ENCODE data around the gene SORCS2. TPM values are rescaled to one million over a fixed set of nuclear protein-coding genes. Genes with fewer than 3 reads are reported as not detected.

Gene SORCS2
- polyA plus RNA-seq, 1 donor (not counting 4 experiments of a cell fraction or from before 2014, with no cell fraction given): 0.09 TPM

- H3K4me2 ChIP-seq (ENCODE audit: control insufficient read depth, extremely low read depth, insufficient read depth, low read depth, low read length): no peak overlapping the region
- no peak overlapping the region for H3K27ac ChIP-seq (ENCODE audit: control insufficient read depth, insufficient read depth, low read length)
- H3K27me3 ChIP-seq (ENCODE audit: control insufficient read depth, extremely low read depth, insufficient read depth, low read length): peaks cover 31% of the 10 kb centered on the region
- H4K20me1 ChIP-seq (ENCODE audit: control insufficient read depth, extremely low read depth, insufficient read depth, low read length): no peaks in the 10 kb centered on the region
- no peak overlapping the region for H3K9ac ChIP-seq (ENCODE audit: control insufficient read depth, extremely low read depth, insufficient read depth, low read length)
- H3K4me3 ChIP-seq (ENCODE audit: control insufficient read depth in 2 of 3, extremely low read depth in 1 of 3, insufficient read depth in 2 of 3, low read depth in 1 of 3, low read length in 3 of 3): no peak overlapping the region
- DNase-seq (ENCODE audit: low read depth, low spot score): no peak
- FAIRE-seq: no peak
- no peaks in the 10 kb centered on the region for H3K36me3 ChIP-seq (ENCODE audit: control insufficient read depth in 2 of 2, extremely low read depth in 1 of 2, insufficient read depth in 2 of 2, low read length in 2 of 2)
- H2AFZ ChIP-seq (ENCODE audit: control insufficient read depth, low read length): no peak overlapping the region
- TF ChIP-seq CTCF (optimal IDR thresholded peaks at IDR 0.05 in 1 of 3, IDR thresholded peaks at IDR 0.05 in 1 of 3, conservative IDR thresholded peaks at IDR 0.05 in 1 of 3; ENCODE audit: extremely low read depth in 1 of 3, insufficient read depth in 2 of 3, low read length in 3 of 3): no peak
- no peak for TF ChIP-seq EZH2 (IDR thresholded peaks at IDR 0.05; ENCODE audit: low read length)
- no peaks in the 10 kb centered on the region for H3K79me2 ChIP-seq (ENCODE audit: control insufficient read depth, insufficient read depth, low read length)
- H3K9me1 ChIP-seq (ENCODE audit: control insufficient read depth, extremely low read depth, insufficient read depth, low read length): no peaks in the 10 kb centered on the region
- dilution Hi-C loops (cut with MboI; ENCODE audit: extremely low pct_ligation_motif_present, low sequenced_read_pairs): no loop called here
- no peaks in the 10 kb centered on the region for H3K9me3 ChIP-seq (ENCODE audit: control insufficient read depth, low read depth, low read length)
- H3K4me1 ChIP-seq (ENCODE audit: control insufficient read depth, extremely low read depth, insufficient read depth, low read length): no peaks in the 10 kb centered on the region
Measured at GRCh38 chr4:7187691-7188090, 4.6 kb upstream of the SORCS2 start.

GRCh38 chr4:7189066-7189465 lies 3.3 kb upstream of the SORCS2 start:
- dilution Hi-C loops (cut with MboI; ENCODE audit: extremely low pct_ligation_motif_present, low sequenced_read_pairs): no loop called here
- no peak for FAIRE-seq
- H3K27me3 ChIP-seq (ENCODE audit: control insufficient read depth, extremely low read depth, insufficient read depth, low read length): peaks cover 45% of the 10 kb centered on the region

More at GRCh38 chr4:7189066-7189465, 3.3 kb upstream of the SORCS2 start:
- TF ChIP-seq EZH2 (IDR thresholded peaks at IDR 0.05; ENCODE audit: low read length) (no peak), CTCF (optimal IDR thresholded peaks at IDR 0.05 in 1 of 3, IDR thresholded peaks at IDR 0.05 in 1 of 3, conservative IDR thresholded peaks at IDR 0.05 in 1 of 3; ENCODE audit: extremely low read depth in 1 of 3, insufficient read depth in 2 of 3, low read length in 3 of 3) (no peak)
- Histone ChIP-seq H3K4me1 (ENCODE audit: control insufficient read depth, extremely low read depth, insufficient read depth, low read length) (no peaks in the 10 kb centered on the region), H3K79me2 (ENCODE audit: control insufficient read depth, insufficient read depth, low read length) (no peaks in the 10 kb centered on the region), H3K36me3 (ENCODE audit: control insufficient read depth in 2 of 2, extremely low read depth in 1 of 2, insufficient read depth in 2 of 2, low read length in 2 of 2) (no peaks in the 10 kb centered on the region), H3K4me3 (ENCODE audit: control insufficient read depth in 2 of 3, extremely low read depth in 1 of 3, insufficient read depth in 2 of 3, low read depth in 1 of 3, low read length in 3 of 3) (no peak overlapping the region), H3K4me2 (ENCODE audit: control insufficient read depth, extremely low read depth, insufficient read depth, low read depth, low read length) (no peak overlapping the region), H3K9ac (ENCODE audit: control insufficient read depth, extremely low read depth, insufficient read depth, low read length) (no peak overlapping the region), H4K20me1 (ENCODE audit: control insufficient read depth, extremely low read depth, insufficient read depth, low read length) (no peaks in the 10 kb centered on the region), H3K27ac (ENCODE audit: control insufficient read depth, insufficient read depth, low read length) (no peak overlapping the region), H3K9me1 (ENCODE audit: control insufficient read depth, extremely low read depth, insufficient read depth, low read length) (no peaks in the 10 kb centered on the region), H2AFZ (ENCODE audit: control insufficient read depth, low read length) (no peak overlapping the region), H3K9me3 (ENCODE audit: control insufficient read depth, low read depth, low read length) (no peaks in the 10 kb centered on the region)
- no peak for DNase-seq (ENCODE audit: low read depth, low spot score)

Data from keratinocyte (primary cell).